HFFc6 (cell line): Measurements from ENCODE around the gene TMTC3. TPM values are rescaled to one million over a fixed set of nuclear protein-coding genes. Genes with fewer than 3 reads are reported as not detected.

Experiments used
- DNase-seq: peaks from one replicate; pipeline ENCODE4 v3.0.0-alpha.2; 2018
- H3K27ac Mint-ChIP-seq: 2 replicates; pipeline ENCODE4 v1.8.0; 2020; ENCODE audit warnings: mild to moderate bottlenecking, mixed read lengths
- H3K27me3 Mint-ChIP-seq: 2 replicates; pipeline ENCODE4 v1.8.0; 2021; ENCODE audit warnings: mild to moderate bottlenecking, moderate library complexity, mixed read lengths; ENCODE audit not compliant: insufficient read depth
- H3K36me3 Mint-ChIP-seq: 2 replicates; pipeline ENCODE4 v1.8.0; 2021; ENCODE audit warnings: low read depth, mixed read lengths
- H3K4me1 Mint-ChIP-seq: 2 replicates; pipeline ENCODE4 v1.8.0; 2020; ENCODE audit warnings: low read depth, mixed read lengths
- H3K4me3 Mint-ChIP-seq: 2 replicates; pipeline ENCODE4 v1.8.0; 2020; ENCODE audit warnings: mild to moderate bottlenecking, moderate library complexity, mixed read lengths
- H3K9me3 Mint-ChIP-seq: 2 replicates; pipeline ENCODE4 v1.8.0; 2020; ENCODE audit warnings: mild to moderate bottlenecking, mixed read lengths
- CTCF ChIP-seq: fragments of 200-600 bp; sonication (generic); IDR thresholded peaks from 2 replicates; pipeline ENCODE4 v1.5.0; 2021; ENCODE audit warnings: antibody characterized with exemption, mild to moderate bottlenecking
- total RNA-seq, 6 experiments: library from RNA; stranded (reverse); fragmentation: NEBNext Ultra II Directional; extraction: Animal tissue kit (Norgen Biotek cat#: 25700); gene quantifications; 2 replicates in 1 of 6; 3 replicates in 5 of 6; pipeline ENCODE4 v1.2.3, GENCODE V29; 2021

TMTC3 gene
- total RNA-seq, 6 experiments from 2014 or later, result 41.3 to 48.9 (median 46.3) TPM

- peak overlapping the region; percentile 93 for H3K27ac Mint-ChIP-seq
- peak overlapping the region; percentile 74 for H3K4me3 Mint-ChIP-seq
- no peak for TF ChIP-seq CTCF
Observed at GRCh38 chr12:88242939-88243338, 100.8 kb downstream of the TMTC3 start.

GRCh38 chr12:88243982-88244381 lies 101.9 kb downstream of the TMTC3 start:
- Mint-ChIP-seq H3K4me1 (peaks cover 77% of the 10 kb centered on the region), H3K4me3 (no peak overlapping the region), H3K27ac (peak overlapping the region; percentile 93; the same call in 1 of the 2 replicates), H3K36me3 (peaks cover 7% of the 10 kb centered on the region), H3K27me3 (peaks cover 2% of the 10 kb centered on the region; the same call in 1 of the 2 replicates), H3K9me3 (peaks cover 5% of the 10 kb centered on the region; the same call in 1 of the 2 replicates)
- TF ChIP-seq CTCF, result no peak
- DNase-seq, result no peak

More at GRCh38 chr12:88242939-88243338, 100.8 kb downstream of the TMTC3 start:
- H3K27me3 Mint-ChIP-seq, result peaks cover 2% of the 10 kb centered on the region; the same call in 1 of the 2 replicates
- DNase-seq, result no peak
- H3K4me1 Mint-ChIP-seq, result peaks cover 77% of the 10 kb centered on the region
- peaks cover 5% of the 10 kb centered on the region; the same call in 1 of the 2 replicates for H3K9me3 Mint-ChIP-seq
- H3K36me3 Mint-ChIP-seq, result peaks cover 7% of the 10 kb centered on the region

GRCh38 chr12:88245905-88246304 lies 103.8 kb downstream of the TMTC3 start:
- Mint-ChIP-seq H3K4me3 (no peak overlapping the region), H3K36me3 (no peaks in the 10 kb centered on the region), H3K9me3 (no peaks in the 10 kb centered on the region), H3K27ac (no peak overlapping the region), H3K27me3 (no peaks in the 10 kb centered on the region), H3K4me1 (peaks cover 83% of the 10 kb centered on the region)
- DNase-seq, result no peak
- TF ChIP-seq CTCF, result no peak

GRCh38 chr12:88247241-88247643 lies 105.1 kb downstream of the TMTC3 start:
- peaks cover 79% of the 10 kb centered on the region for H3K4me1 Mint-ChIP-seq
- TF ChIP-seq CTCF, result no peak
- no peaks in the 10 kb centered on the region for H3K9me3 Mint-ChIP-seq
- no peak overlapping the region; the same call in 1 of the 2 replicates for H3K4me3 Mint-ChIP-seq
- no peaks in the 10 kb centered on the region for H3K27me3 Mint-ChIP-seq
- peak overlapping the region; percentile 70 for H3K27ac Mint-ChIP-seq
- DNase-seq, result peak; percentile 74
- H3K36me3 Mint-ChIP-seq, result no peaks in the 10 kb centered on the region

- Mint-ChIP-seq H3K4me1 (peaks cover 73% of the 10 kb centered on the region), H3K27ac (no peak overlapping the region), H3K27me3 (no peaks in the 10 kb centered on the region), H3K36me3 (no peaks in the 10 kb centered on the region), H3K4me3 (no peak overlapping the region), H3K9me3 (no peaks in the 10 kb centered on the region)
- no peak for TF ChIP-seq CTCF
- DNase-seq, result no peak
Observed at GRCh38 chr12:88248606-88249005, 106.5 kb downstream of the TMTC3 start.

Other genes starting within 250 kb of the TMTC3 start
- gene C12orf50, start 112.9 kb upstream of the TMTC3 start, total RNA-seq, result not detected
- gene CEP290, start 219 bp upstream of the TMTC3 start, total RNA-seq, result 10 to 100 TPM; 10.2 to 13.4 (median 11.7) TPM